AG08396 (cell line): ENCODE measurements around the gene TRABD2A.
"Not testable (repeated sequence)": the region's sequence is repeated elsewhere in the genome, so short reads cannot be mapped to it uniquely, and the experiment has no call there.

ENCODE experiments used
- DNase-seq: peaks from one replicate; pipeline ENCODE4 v3.0.0; 2012; ENCODE audit warnings: low spot score, mixed read lengths

Gene TRABD2A, protein sequence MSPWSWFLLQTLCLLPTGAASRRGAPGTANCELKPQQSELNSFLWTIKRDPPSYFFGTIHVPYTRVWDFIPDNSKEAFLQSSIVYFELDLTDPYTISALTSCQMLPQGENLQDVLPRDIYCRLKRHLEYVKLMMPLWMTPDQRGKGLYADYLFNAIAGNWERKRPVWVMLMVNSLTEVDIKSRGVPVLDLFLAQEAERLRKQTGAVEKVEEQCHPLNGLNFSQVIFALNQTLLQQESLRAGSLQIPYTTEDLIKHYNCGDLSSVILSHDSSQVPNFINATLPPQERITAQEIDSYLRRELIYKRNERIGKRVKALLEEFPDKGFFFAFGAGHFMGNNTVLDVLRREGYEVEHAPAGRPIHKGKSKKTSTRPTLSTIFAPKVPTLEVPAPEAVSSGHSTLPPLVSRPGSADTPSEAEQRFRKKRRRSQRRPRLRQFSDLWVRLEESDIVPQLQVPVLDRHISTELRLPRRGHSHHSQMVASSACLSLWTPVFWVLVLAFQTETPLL

DNA sequence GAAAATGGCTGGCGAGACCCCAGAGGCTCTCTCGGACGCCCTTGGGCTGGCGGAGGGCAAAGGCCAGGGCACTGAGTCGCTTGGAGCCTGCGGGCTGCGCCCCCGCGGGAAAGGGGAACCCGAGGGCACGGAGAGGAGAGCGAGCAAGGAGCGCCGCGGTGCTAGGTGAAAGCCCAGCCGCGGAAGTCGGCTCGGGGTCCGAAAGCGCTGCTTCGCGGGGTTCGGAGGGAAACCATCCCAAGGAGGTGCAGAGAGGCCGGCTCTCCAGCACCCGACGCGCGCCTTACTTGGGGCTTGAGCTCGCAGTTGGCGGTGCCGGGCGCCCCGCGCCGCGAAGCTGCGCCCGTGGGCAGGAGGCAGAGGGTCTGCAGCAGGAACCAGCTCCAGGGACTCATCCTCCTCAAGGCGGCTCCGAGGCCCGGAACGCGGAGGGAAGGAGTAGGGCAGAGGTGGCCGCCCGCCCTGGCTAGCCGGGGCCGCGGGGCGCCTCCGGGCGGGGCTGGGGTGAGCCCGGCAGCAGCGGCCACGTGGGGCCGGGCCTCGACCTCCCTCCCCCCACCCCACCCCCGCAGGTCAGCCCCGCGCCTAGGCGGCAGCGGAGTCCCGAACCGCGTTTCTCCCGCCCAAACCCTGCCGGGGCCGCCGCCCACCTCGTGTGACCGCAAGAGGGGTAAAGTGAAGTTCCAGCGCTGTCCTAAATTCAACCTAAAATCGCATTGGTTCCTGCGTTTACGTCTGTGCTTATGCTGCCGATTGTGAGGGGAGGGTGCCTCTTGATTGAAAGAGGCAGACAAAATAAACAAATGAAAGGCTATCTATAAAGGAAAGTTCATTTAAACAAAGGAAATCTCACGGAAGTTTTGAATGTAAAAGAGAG is at the start of gene TRABD2A:
TRABD2A (minus strand) TSS at position 440 of the 877 bp plus-strand sequence; CDS start at position 395, 45 bp downstream.
- peak; percentile 60 for DNase-seq

DNA sequence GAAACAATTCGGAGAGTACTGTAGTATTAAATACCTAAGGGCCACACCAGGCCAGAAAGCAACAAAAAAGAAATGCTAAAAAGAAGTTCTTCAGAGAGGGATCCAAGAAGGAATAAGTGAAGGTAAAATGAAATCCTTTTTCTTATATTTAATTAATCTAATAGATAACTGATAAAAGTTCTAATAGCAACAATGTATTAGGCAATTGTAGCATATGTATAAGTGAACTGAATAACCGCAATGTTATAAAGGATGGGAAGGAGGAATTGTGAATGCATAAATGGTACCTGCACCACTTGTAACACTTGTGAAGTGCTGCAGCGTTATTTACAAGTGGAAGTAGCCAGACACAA is 46.4 kb upstream of the TRABD2A start:
- DNase-seq, result no peak

DNA sequence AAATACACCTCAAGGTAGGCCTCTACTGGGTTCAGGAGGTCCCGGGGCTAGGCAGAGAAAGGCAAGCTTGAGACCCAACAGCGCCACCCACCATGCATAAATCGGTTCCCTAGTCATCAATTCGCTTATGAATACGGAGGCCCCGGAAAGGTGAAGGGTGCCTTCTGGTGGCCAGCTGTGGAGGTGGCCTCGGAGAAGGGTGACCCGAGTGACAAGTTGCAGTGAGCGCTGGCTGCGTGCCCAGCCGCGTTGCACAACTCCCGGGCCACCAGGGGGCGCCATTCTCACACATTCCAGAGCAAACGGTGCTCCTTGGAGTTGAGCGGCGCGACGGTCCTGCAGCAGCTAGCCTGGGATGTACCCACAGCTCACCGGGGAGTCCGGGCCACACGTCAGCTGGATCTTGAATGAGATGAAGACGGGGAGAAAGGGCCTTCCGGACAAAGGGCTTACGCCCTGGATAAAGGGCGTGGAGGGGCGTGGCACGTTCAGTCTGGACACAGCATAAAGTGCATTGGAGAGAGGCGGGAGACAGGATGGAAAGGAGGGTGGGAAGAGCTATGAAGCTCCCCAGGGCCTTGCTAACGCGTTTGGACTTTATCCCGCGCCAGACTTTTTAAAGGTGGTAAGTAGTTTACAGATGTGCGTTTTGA is 45.0 kb upstream of the TRABD2A start:
- peak; percentile 72 for DNase-seq

DNA sequence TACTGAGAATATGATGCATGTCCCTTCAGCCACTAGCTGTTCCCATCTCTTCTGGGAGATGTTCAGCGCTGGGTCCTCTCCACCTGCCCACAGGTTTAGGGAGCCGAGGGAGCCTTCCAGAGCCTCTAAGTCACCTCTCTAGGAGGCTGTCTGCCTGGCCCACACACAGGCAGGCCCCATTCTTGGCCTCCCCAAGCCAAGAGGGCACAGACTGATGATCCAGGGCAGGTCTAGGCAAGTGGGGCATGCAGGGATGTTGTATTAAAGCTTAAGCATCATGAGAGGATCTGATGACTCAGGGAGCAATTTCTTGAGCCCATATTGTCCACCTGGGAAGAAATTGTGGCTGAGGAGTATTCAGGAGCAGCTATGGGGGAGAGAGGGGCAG is 44.4 kb upstream of the TRABD2A start:
- DNase-seq, result no peak

DNA sequence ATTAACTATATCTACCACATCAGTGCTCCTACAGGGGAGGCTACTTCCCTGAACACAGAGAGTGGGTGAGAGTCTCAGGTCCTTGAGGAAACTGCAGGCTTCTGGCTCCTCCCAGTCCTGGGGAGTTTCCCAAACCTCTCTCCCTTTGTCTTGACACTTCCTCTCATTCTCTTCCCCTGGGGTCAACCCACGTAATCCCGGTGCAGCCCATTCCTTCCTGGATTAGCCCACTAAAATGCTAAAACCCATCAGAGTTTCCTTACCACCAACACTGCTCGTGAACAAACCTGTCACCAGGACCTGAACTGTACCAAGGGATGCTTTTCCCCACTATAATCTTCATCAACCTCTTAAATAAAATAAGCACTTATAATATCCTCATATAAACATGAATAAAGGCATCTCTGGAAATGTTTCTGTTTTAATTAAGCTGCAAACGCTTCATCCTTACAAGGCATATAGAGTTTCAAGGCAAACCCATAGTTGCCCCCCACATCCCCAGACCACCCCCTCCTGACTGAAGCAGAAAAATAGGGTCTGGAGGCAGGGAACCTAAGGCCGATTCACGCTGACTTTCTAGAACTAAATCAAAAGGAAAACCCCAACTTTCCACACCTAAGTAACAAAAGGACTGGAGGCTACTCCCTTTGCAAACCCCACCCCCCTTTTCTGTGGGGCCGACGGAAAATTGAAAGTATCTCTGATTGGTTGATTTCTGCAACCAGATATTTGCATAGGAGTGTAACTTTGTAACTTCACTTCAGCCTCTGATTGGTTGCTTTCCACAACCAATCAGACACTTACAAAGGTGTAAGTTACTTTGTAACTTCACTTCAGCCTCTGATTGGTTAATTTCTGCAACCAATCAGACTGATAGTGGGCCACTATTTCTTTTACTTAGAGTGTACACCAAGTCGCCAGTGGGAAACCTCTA is 43.6 kb upstream of the TRABD2A start:
- no peak for DNase-seq

DNA sequence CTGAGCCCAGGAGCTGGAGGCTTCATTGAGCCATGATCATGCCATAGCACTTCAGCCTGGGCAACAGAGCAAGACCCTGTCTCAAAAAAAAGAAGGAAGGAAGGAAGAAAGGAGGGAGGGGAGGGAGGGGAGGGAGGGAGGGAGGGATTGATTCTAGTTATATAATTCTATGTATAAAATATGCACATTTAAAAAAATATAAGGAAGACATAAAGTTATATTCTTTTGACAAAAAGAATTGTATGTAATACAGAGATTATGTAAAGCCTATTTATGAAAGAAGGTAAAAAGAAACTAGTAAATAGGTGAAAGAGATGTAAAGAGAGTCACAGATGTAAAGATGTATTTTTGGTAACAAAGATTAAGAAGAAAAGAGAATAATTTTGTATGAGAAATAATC is 42.1 kb upstream of the TRABD2A start:
- no peak for DNase-seq

DNA sequence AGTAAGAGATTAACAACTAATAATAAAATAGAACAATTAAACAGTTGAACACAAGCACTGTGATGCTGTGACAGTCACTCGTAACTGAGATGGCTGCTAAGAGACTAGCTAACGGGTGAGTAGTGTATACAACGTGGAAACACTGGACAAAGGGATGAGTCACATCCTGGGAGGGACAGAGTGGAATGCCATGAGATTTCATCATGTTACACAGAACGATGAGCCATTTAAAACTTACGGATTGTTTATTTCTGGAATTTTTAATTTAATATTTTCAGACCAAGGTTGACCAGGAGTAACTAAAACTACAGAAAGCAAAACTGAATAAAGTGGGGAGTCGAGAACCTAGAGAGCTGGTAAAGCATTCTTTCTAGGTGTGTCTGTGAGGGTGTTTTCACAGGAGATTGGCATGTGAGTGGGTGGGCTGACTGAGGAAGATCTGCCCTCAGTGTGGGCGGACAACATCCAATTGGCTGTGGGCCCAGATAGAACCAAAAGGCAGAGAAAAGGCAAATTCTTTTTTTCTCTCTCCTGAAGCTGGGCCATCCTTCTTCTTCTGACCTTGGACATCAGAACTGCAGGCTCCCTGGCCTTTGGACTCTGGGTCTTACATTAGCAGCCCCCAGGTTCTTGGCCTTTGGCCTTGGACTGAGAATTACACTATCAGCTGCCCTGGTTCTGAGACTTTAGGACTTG is 39.1 kb upstream of the TRABD2A start:
- DNase-seq, result peak; percentile 84

DNA sequence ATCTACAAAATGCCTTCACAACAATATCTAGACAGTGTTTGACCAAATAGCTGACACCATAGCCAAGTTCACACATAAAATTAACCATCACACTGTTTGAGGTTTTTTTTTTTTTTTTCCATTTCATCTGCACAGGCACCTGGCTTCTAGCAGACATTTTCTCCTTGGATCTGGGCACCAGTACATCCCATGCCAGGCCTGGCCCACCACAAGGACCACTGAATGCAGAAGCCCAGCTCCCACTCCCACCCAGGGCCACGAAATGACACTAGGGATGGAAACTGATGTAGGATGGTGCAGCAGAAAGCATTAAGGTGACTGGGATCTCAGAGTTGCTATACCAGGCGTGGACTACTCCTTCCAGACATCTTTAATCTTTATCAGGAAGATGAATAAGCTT is 37.5 kb upstream of the TRABD2A start:
- DNase-seq, result no peak

DNA sequence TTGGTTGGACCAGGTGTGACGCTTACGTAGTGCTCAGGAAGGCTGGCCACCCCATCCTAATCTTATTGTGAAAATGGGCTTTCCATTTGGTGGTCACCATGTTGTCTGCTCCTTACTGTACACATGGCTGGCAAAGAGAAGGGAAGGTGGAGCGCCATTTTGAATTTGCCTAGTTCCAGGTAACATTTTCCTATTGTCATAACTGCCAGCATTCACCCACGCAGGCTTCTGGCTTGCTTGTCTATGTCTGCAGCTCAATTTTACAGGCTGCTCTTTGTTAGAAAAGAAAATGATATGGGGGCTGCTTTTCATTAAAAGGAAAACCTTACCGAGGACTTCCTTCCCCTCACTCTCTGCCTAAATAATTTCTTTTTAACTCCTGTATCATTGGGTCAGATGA is 36.9 kb upstream of the TRABD2A start:
- not testable (repeated sequence) for DNase-seq

DNA sequence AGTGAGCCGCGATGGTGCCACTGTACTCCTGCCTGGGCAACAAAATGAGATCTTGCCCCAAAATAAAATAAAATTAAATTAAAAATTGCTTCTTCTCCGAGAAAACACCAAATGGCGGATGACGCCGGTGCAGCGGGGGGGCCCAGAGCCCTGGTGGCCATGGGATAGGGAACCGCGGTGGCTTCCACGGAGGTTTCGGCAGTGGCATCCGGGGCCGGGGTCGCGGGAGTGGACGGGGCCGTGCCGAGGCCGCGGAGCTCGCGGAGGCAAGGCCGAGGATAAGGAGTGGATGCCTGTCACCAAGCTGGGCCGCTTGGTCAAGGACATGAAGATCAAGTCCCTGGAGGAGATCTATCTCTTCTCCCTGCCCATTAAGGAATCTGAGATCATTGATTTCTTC is 34.8 kb upstream of the TRABD2A start:
- DNase-seq, result not testable (repeated sequence)

DNA sequence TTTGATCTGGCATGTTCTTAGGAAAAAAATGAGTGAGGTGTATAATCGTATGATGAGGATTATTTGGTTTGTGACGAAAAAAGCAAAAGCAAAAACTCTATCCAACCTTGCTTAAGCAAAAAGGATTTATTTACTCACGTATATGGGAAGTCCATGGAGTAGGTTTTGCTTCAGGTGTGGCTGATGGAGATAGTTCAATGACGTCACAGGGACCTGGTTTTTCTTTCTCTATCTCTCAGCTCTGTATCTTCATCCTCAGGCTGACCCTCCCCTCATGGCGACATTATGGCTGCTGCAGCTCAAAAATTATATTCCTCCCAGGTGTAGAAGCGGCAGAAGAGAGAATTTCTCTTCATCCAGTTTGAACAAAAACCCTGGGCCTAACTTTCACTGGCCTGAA is 33.5 kb upstream of the TRABD2A start:
- DNase-seq, result no peak

DNA sequence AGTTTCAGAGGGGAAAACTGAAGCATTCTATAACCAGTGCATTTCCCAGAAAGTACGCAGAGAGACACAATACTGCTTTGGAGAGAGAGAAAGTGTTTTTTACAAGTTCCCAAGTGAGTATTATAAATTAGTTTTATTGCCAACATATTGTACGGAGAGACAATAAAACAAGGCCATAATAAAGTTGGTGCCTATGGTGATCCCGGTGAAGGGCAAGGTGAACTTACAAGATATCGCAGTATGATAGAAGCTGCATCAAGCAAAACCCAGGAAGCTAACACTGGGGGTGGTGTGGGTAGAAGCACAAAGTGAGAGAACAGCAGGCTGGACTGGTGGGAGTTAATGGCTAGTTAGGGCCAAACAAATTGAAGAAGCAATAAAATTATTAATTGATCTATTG is 32.1 kb upstream of the TRABD2A start:
- DNase-seq, result no peak

DNA sequence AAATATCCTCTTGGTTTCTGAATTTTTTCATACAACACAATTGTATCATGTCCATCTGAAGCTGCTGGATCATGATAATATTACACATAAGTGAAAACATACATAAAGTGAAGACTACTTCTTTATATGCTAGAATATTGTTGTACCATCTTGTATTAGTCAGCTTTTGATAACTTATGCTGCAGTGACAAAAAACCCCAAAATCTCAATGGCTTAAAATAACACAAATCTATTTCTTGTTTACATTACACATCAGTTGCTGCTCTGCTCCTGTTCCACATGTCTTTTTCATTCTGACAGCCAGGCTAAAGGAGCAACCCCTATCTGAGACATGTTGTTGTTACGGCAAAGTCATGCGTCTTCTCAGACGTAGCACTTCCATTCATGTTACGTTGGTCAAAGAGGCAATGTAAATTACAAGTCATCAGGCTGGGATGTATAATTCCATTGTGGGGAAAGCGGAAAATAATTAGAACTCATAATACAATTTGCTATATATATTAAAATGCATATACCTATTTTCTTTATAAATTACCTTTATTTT is 30.3 kb upstream of the TRABD2A start:
- DNase-seq, result no peak

DNA sequence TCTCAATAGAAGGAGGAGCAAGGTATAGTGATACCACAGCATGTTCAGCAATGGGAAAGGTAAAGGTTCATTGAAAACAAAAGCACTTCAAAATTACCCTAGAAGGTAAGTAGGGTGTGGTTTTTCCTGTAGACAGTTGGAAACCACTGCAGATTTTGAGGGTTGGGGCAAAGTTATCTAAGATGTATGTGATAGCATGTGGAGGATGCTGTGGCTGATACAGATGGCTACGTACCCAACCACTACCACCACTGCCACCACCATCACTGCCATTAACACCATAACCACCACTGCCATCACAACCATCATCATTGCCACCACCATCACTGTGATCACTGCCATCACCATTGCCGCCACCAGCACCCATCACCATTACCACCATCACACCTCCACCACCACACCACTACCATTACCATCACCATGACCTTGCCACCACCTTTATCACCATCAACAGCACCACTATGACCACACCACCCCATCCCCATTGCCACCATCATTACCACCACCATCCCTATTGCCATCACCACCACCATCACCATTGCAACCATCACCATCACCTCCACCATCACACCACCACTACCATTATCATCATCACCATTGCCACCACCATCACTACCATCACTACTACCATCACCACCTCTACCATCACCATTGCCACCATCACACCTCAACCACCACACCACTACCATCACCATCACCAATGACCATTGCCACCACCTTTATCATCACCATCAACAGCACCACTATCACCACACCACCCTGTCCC is 28.2 kb upstream of the TRABD2A start:
- no peak for DNase-seq

DNA sequence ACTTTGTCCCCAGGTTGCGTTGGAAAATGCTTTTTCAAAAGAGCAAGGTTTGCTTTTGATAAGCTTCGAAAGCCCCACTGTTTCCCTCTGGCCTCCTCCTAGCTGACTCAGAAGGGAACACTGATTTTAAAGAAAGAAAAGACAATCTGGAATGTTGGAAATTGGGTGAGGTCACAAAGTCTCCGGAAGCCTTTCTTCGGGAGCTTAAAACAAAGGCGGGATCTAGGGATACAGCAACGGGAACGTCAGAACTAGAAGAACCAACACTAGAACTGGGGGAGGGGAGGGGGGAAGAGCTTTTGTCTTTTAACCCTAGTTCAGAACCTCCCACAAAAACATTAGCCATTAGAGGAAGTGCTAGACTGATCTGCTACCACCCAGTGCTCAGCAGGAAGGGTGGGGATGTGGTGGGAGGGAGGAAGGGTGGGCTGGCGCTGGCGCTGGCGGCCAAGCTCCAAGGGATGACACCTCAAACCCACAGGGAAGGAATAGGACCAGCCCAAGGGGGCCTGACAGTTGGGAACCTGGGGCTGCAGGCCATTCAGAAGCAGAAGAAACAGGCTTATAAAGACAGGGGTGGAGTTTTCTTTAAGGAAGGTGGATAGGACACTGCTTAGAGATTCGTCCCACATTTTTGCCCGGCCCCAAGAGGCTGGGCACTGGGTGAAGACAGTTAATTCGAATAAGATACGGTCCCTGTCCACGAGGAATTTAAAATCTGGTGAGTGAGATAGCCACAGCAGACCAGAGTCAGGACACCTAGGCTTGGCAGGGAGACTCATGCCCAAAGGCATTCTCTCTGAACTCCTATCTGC is 26.2 kb upstream of the TRABD2A start:
- DNase-seq, result peak; percentile 76

DNA sequence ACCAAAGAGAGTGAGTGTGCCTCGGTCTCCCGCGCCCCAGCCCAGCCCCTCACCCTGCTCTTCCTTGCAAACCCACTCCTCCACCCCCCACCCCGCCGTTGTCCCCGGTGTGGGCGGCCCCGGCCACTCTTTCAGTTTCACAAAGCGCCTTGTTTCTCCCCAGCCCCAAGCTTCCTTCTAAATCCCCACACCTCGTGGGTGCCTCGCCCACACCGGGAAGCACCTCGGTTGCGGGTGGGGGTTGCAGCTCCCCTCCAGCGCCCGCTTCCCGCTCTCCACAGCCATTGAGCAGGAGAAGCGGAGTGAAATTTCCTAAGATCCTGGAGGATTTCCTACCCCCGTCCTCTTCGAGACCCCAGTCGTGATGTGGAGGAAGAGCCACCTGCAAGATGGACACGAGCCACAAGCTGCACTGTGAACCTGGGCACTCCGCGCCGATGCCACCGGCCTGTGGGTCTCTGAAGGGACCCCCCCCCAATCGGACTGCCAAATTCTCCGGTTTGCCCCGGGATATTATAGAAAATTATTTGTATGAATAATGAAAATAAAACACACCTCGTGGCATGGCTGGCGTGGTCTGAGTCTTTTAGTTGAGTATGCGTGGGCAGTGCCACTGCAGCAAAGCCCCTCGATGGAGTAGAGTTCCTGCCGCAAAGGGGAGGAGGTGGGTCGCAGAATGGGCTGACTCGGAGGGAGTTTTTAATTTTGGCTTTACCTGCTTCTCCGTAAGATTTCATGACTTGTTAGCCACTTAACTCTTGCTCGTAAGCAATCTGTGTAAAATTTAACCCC is 25.4 kb upstream of the TRABD2A start:
- DNase-seq, result no peak

DNA sequence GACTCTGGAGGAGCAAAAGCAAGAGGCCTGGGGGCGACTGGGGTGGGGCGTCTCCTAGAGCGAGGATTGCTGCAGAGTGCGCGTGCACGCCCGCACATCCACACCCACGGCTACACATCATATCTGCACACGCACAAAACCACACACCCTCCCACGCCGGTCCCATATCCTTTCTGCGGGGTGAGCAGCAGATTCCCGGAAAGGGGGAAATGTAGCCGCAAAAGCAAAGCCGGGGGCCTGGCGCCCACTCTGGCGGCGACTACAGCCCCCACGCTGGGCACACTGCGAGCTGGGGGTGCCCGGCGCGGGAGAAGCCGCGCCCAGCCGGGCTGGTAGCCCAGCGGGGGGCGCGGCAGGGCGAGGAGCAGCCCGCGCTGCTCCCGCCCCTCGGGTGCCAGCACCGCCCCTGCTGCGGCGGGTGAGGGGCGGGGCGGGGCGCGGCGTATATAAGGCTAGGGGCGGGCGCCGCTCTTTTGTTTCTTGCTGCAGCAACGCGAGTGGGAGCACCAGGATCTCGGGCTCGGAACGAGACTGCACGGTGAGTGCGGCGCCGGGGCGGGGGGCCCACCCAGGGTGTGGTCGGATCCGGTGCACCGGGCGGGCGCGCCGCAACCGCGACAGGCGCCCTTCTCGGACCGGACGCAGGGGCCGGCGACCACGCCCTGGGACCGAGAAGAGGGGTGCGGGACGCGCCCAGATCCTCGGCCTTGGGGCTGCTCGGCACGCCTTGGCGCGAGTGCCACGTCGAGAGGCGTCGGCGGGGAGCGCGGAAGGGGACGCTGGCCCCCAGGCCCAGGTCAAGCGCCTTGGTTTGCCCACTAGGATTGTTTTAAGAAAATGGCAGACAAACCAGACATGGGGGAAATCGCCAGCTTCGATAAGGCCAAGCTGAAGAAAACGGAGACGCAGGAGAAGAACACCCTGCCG is 24.6 kb upstream of the TRABD2A start, which contains the start of gene TMSB10:
TMSB10 (plus strand) TSS at position 476 of the 927 bp plus-strand sequence.
- DNase-seq, result peak; percentile 96
